HepG2 (cell line): ENCODE measurements around the gene PSMC4. TPM values are rescaled to one million over a fixed set of nuclear protein-coding genes. Genes with fewer than 3 reads are reported as not detected.

Experiments
- ARID2 ChIP-seq: sonication (generic); formaldehyde crosslinking; IDR thresholded peaks from 2 replicates; pipeline ENCODE4 v1.8.1; 2022; ENCODE audit warnings: mild to moderate bottlenecking, missing genetic modification reagents, borderline replicate concordance
- ARNTL ChIP-seq: sonication (generic); formaldehyde crosslinking; IDR thresholded peaks from 2 replicates; pipeline ENCODE4 v1.4.0; 2020; ENCODE audit warnings: mild to moderate bottlenecking, missing genetic modification reagents
- HNF4A ChIP-seq: sonication (generic); formaldehyde crosslinking; IDR thresholded peaks from 2 replicates; pipeline ENCODE4 v1.4.0; 2020; ENCODE audit warnings: missing genetic modification reagents
- HNF4G ChIP-seq, 2 experiments: sonication (generic) in 1 of 2; formaldehyde crosslinking in 1 of 2; IDR thresholded peaks; 2 replicates each; pipeline versions ENCODE4 v1.4.0 to v1.6.1; 2011 to 2020; ENCODE audit warnings: borderline replicate concordance in 2 of 2, low read depth in 2 of 2, mild to moderate bottlenecking in 2 of 2, low read length in 1 of 2, missing genetic modification reagents in 1 of 2, moderate library complexity in 1 of 2
- ISX ChIP-seq: sonication (generic); formaldehyde crosslinking; conservative IDR thresholded peaks from 2 replicates; pipeline ENCODE4 v1.5.0; 2020; ENCODE audit warnings: missing genetic modification reagents
- MEF2D ChIP-seq: sonication (generic); formaldehyde crosslinking; IDR thresholded peaks from 2 replicates; pipeline ENCODE4 v1.5.1; 2020; ENCODE audit warnings: mild to moderate bottlenecking, missing genetic modification reagents
- MEIS1 ChIP-seq: sonication (generic); formaldehyde crosslinking; IDR thresholded peaks from 2 replicates; pipeline ENCODE4 v1.9.0; 2021; ENCODE audit warnings: mild to moderate bottlenecking, missing genetic modification reagents, moderate library complexity, borderline replicate concordance
- RFX1 ChIP-seq: fragments of 450-650 bp; IDR thresholded peaks from 2 replicates; pipeline ENCODE4 v1.6.1; 2017
- SMAD3 ChIP-seq: sonication (generic); formaldehyde crosslinking; IDR thresholded peaks from 2 replicates; pipeline ENCODE4 v1.4.0; 2020; ENCODE audit warnings: missing genetic modification reagents
- SP140L ChIP-seq: sonication (generic); formaldehyde crosslinking; IDR thresholded peaks from 2 replicates; pipeline ENCODE4 v1.4.0; 2020; ENCODE audit warnings: missing genetic modification reagents, borderline replicate concordance
- TCF7L2 ChIP-seq: IDR thresholded peaks from 2 replicates; pipeline ENCODE4 v1.6.1; 2011; ENCODE audit warnings: mild to moderate bottlenecking, low read depth, low read length, moderate library complexity
- XRCC5 ChIP-seq: fragments of 200-400 bp; formaldehyde crosslinking; optimal IDR thresholded peaks from 2 replicates; pipeline ENCODE3; 2017; ENCODE audit warnings: mild to moderate bottlenecking, low read length
- ZBTB7A ChIP-seq: sonication (generic); formaldehyde crosslinking; IDR thresholded peaks from 2 replicates; pipeline ENCODE4 v1.8.0; 2022; ENCODE audit warnings: mild to moderate bottlenecking, missing genetic modification reagents
- ZC3H4 ChIP-seq: sonication (generic); formaldehyde crosslinking; IDR thresholded peaks from 2 replicates; pipeline ENCODE4 v1.4.0; 2020; ENCODE audit warnings: missing genetic modification reagents, borderline replicate concordance
- ZNF510 ChIP-seq: sonication (generic); formaldehyde crosslinking; IDR thresholded peaks from 2 replicates; pipeline ENCODE4 v1.4.0; 2020; ENCODE audit warnings: low read depth, mild to moderate bottlenecking, missing genetic modification reagents
- ZNF530 ChIP-seq: sonication (generic); formaldehyde crosslinking; IDR thresholded peaks from 2 replicates; pipeline ENCODE4 v1.5.0; 2020; ENCODE audit warnings: low read depth, mild to moderate bottlenecking, missing genetic modification reagents
- ZNF549 ChIP-seq: sonication (generic); formaldehyde crosslinking; IDR thresholded peaks from 2 replicates; pipeline ENCODE4 v1.5.0; 2020; ENCODE audit warnings: missing genetic modification reagents
- ZNF768 ChIP-seq: sonication (generic); formaldehyde crosslinking; IDR thresholded peaks from 2 replicates; pipeline ENCODE4 v1.4.0; 2020; ENCODE audit warnings: missing genetic modification reagents
- ZNF775 ChIP-seq: sonication (generic); formaldehyde crosslinking; IDR thresholded peaks from 2 replicates; pipeline ENCODE4 v1.4.0; 2020; ENCODE audit warnings: missing genetic modification reagents, mild to moderate bottlenecking, moderate library complexity, borderline replicate concordance
- ZNF781 ChIP-seq: sonication (generic); formaldehyde crosslinking; IDR thresholded peaks from 2 replicates; pipeline ENCODE4 v1.5.1; 2020; ENCODE audit warnings: borderline replicate concordance, mild to moderate bottlenecking, missing genetic modification reagents; ENCODE audit errors: not compliant biosample characterization
- ZZZ3 ChIP-seq: sonication (generic); formaldehyde crosslinking; IDR thresholded peaks from 2 replicates; pipeline ENCODE4 v1.4.0; 2020; ENCODE audit warnings: missing genetic modification reagents, mild to moderate bottlenecking, borderline replicate concordance
- polyA plus RNA-seq, 8 experiments: library from polyadenylated mRNA; depleted of rRNA in 3 of 8; stranded (reverse) in 7 of 8; unstranded in 1 of 8; fragments of >200 nt; fragmentation: Illumina TruSeq in 4 of 8; extraction: Trizol in 4 of 8; gene quantifications; 2 replicates each; pipeline versions ENCODE4 v1.2.1 to v1.2.3, GENCODE V29; 2011 to 2016; ENCODE audit warnings: low read depth in 4 of 8, missing spikeins in 1 of 8, mixed read lengths in 1 of 8; ENCODE audit not compliant: insufficient read depth in 1 of 8
- total RNA-seq, 5 experiments: library from RNA; depleted of rRNA; stranded (reverse); fragments of >200 nt; fragmentation: Illumina TruSeq; extraction: Trizol; gene quantifications; 2 replicates each; pipeline ENCODE4 v1.2.3, GENCODE V29; 2016; ENCODE audit warnings: low read depth in 1 of 5
- TF ChIP-seq, protein P1 (sequence below): sonication (generic); formaldehyde crosslinking; IDR thresholded peaks from 2 replicates; pipeline ENCODE4 v1.9.0; 2021; ENCODE audit warnings: missing genetic modification reagents, mild to moderate bottlenecking, borderline replicate concordance
- TF ChIP-seq, protein P2 (sequence below): sonication (generic); formaldehyde crosslinking; conservative IDR thresholded peaks from 2 replicates; pipeline ENCODE4 v1.8.0; 2022; ENCODE audit warnings: missing genetic modification reagents
- TF ChIP-seq, protein P3 (sequence below): IDR thresholded peaks from 2 replicates; pipeline ENCODE4 v1.6.1; 2016; ENCODE audit warnings: missing biosample characterization, missing genetic modification reagents, low read depth

The PSMC4 gene
- total and polyA plus RNA-seq, 2 of the 13 experiments (the other 11 are each of a cell fraction or from before 2014, with no cell fraction given) = 49.9 to 160 TPM

DNA sequence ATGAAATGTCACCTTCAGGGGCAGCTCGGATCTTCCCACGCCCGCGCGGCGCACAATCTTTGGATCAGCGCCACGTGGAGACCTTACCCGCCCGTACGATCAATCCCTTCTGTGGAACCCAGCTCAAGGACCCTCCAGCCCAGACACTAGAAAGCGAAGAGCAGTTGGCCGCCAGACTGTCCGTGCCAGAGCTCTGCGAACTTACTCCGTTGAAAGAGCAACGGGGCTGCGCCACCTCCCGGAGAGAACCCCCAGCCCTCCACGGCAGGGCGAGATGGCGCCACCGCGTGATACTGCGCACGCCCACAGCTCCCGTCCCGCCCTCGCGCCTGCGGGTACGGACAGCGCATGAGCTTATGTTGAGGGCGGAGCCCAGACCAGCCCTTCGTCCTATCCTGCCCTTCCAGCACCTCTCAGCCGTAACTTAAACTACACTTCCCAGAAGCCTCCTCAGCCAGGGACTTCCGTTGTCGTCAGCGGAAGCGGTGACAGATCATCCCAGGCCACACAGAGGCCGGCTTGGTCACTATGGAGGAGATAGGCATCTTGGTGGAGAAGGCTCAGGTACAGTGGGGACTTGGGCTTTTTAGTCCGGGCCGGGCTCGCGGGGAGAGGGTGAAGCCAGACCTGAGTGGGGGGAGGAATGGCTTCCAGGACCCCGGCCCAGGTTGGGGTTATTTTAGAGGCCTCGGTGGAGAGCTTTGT, at the start of gene PSMC4 (continued):
- no peak for TF ChIP-seq ZNF549 (CRISPR knock-in tag)
- 0 out of 2 replicates have a peak, but pooled peaks have one; percentile 47 for TF ChIP-seq ZNF775
- no peak for TF ChIP-seq ARID2
- 0 out of 2 replicates have a peak, but pooled peaks have one; percentile 9 for TF ChIP-seq HNF4G (IDR thresholded peaks at IDR 0.05; ENCODE audit: borderline replicate concordance, low read depth, low read length)
- peak; percentile 48; the same call in 1 of the 2 replicates for TF ChIP-seq HNF4G (CRISPR knock-in tag; IDR thresholded peaks at IDR 0.05; ENCODE audit: borderline replicate concordance, low read depth)
- no peak for TF ChIP-seq RFX1
- no peak; the same call in 1 of the 2 replicates for TF ChIP-seq MEIS1 (CRISPR knock-in tag)
- TF ChIP-seq ZNF781 (CRISPR knock-in tag) = no peak
- TF ChIP-seq ZBTB7A = no peak
- peak; percentile 81 for TF ChIP-seq XRCC5
- TF ChIP-seq, protein P1, sequence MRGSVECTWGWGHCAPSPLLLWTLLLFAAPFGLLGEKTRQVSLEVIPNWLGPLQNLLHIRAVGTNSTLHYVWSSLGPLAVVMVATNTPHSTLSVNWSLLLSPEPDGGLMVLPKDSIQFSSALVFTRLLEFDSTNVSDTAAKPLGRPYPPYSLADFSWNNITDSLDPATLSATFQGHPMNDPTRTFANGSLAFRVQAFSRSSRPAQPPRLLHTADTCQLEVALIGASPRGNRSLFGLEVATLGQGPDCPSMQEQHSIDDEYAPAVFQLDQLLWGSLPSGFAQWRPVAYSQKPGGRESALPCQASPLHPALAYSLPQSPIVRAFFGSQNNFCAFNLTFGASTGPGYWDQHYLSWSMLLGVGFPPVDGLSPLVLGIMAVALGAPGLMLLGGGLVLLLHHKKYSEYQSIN (CRISPR knock-in tag) = no peak
- TF ChIP-seq ZNF510 (CRISPR knock-in tag) = no peak
- no peak for TF ChIP-seq ISX (CRISPR knock-in tag)
- peak; percentile 59; the same call in 1 of the 2 replicates for TF ChIP-seq ZNF768 (CRISPR knock-in tag)
- TF ChIP-seq HNF4A (CRISPR knock-in tag) = peak; percentile 35; the same call in 1 of the 2 replicates
- no peak for TF ChIP-seq TCF7L2
- TF ChIP-seq, protein P2, sequence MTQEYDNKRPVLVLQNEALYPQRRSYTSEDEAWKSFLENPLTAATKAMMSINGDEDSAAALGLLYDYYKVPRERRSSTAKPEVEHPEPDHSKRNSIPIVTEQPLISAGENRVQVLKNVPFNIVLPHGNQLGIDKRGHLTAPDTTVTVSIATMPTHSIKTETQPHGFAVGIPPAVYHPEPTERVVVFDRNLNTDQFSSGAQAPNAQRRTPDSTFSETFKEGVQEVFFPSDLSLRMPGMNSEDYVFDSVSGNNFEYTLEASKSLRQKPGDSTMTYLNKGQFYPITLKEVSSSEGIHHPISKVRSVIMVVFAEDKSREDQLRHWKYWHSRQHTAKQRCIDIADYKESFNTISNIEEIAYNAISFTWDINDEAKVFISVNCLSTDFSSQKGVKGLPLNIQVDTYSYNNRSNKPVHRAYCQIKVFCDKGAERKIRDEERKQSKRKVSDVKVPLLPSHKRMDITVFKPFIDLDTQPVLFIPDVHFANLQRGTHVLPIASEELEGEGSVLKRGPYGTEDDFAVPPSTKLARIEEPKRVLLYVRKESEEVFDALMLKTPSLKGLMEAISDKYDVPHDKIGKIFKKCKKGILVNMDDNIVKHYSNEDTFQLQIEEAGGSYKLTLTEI = no peak
- TF ChIP-seq, protein P3, sequence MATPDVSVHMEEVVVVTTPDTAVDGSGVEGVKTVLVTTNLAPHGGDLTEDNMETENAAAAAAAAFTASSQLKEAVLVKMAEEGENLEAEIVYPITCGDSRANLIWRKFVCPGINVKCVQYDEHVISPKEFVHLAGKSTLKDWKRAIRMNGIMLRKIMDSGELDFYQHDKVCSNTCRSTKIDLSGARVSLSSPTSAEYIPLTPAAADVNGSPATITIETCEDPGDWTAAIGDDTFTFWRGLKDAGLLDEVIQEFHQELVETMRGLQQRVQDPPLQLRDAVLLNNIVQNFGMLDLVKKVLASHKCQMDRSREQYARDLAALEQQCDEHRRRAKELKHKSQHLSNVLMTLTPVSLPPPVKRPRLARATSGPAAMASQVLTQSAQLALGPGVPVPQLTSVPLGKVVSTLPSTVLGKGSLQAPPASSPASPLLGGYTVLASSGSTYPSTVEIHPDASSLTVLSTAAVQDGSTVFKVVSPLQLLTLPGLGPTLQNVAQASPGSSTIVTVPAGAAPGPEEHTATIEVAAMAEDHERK (CRISPR knock-in tag) = 0 out of 2 replicates have a peak, but pooled peaks have one; percentile 34
- TF ChIP-seq ZNF530 (CRISPR knock-in tag) = no peak
- no peak; the same call in 1 of the 2 replicates for TF ChIP-seq ZZZ3 (CRISPR knock-in tag)
- TF ChIP-seq ARNTL (CRISPR knock-in tag) = no peak
- TF ChIP-seq MEF2D (CRISPR knock-in tag) = peak; percentile 71; the same call in 1 of the 2 replicates
- no peak for TF ChIP-seq ZC3H4
- peak; percentile 89 for TF ChIP-seq SMAD3 (CRISPR knock-in tag)
- 0 out of 2 replicates have a peak, but pooled peaks have one; percentile 73 for TF ChIP-seq SP140L
